Left ventricle myocardium inferior (tissue), 1 donor: ENCODE results near the gene BNIP5. TPM values are rescaled to one million over a fixed set of nuclear protein-coding genes. Genes with fewer than 3 reads are reported as not detected.

ENCODE experiments used
- DNase-seq: peaks from one replicate; pipeline ENCODE4 v3.0.0-alpha.2; 2020
- H3K27ac ChIP-seq: fragments of 200-600 bp; replicated peaks from 2 replicates; pipeline ENCODE4 v1.8.0; 2021
- H3K27me3 ChIP-seq: fragments of 200-600 bp; 2 replicates; pipeline ENCODE4 v1.8.0; 2021; ENCODE audit warnings: low read depth
- H3K36me3 ChIP-seq: fragments of 200-600 bp; 2 replicates; pipeline ENCODE4 v1.8.0; 2021
- H3K4me1 ChIP-seq: fragments of 200-600 bp; 2 replicates; pipeline ENCODE4 v1.8.0; 2021
- H3K4me3 ChIP-seq: fragments of 200-600 bp; 2 replicates; pipeline ENCODE4 v1.8.0; 2021; ENCODE audit warnings: mild to moderate bottlenecking, moderate library complexity
- H3K9me3 ChIP-seq: fragments of 200-600 bp; replicated peaks from 2 replicates; pipeline ENCODE4 v1.8.0; 2021
- CTCF ChIP-seq: fragments of 200-600 bp; IDR thresholded peaks from 2 replicates; pipeline ENCODE4 v1.8.0; 2021; ENCODE audit warnings: antibody characterized with exemption, mild to moderate bottlenecking, borderline replicate concordance
- intact Hi-C: fragments of 100-400 bp; cut with micrococcal nuclease; formaldehyde crosslinking; loops from one replicate; pipeline ENCODE4 v1.11.0; 2022
- total RNA-seq: library from RNA; stranded (reverse); fragmentation: NEBNext Ultra II Directional; extraction: Animal tissue kit (Norgen Biotek cat#: 25700); gene quantifications from one replicate; pipeline ENCODE4 v1.2.1, GENCODE V29; 2021
- donor health status: DM: no; HTN: yes; CAD: no; lungs with severe emphysema.

Gene BNIP5
- total RNA-seq, 1 donor from 2014 or later: not detected

DNA sequence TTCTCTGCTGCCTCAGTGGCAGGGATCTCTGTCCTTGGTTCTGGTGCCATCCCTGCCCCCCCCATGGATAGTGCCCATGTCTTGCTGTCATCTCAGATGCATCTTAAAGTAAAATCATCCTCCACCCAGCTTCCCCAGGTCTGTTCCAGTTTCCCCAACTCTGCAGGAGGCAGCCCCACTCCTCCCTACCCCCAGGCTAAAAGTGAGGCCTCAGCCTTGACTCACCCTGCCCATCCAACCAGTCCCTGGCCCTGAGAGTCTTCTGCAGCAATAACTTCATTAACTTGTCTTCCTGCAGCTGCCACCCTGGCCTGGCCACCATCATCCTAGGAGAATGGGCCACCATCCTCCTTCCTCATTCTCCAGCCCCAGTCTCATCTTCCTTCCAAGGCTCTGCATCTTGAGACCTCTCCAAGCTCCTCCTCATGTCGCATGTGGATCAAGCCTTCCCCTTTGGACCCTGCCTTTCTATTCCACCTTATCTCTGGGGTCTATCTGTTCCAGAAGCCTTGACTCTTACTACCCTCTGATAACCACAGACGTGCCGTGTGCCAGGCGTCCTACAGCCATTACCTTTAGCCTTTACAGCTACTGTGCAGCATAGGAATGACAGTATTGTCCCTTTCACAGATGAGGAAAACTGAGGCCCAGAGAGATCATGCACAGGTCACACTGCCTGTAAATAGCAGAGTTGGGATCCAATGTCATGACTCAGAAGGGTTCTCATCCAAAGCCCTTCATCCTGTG lies 68.8 kb downstream of the BNIP5 start:
- Histone ChIP-seq H3K4me1 (no peaks in the 10 kb centered on the region), H3K9me3 (peaks cover 15% of the 10 kb centered on the region), H3K27me3 (peaks cover 63% of the 10 kb centered on the region), H3K36me3 (peaks cover 4% of the 10 kb centered on the region), H3K27ac (no peak overlapping the region), H3K4me3 (no peak overlapping the region)
- intact Hi-C loops: no loop called here
- no peak for DNase-seq
- TF ChIP-seq CTCF: no peak

DNA sequence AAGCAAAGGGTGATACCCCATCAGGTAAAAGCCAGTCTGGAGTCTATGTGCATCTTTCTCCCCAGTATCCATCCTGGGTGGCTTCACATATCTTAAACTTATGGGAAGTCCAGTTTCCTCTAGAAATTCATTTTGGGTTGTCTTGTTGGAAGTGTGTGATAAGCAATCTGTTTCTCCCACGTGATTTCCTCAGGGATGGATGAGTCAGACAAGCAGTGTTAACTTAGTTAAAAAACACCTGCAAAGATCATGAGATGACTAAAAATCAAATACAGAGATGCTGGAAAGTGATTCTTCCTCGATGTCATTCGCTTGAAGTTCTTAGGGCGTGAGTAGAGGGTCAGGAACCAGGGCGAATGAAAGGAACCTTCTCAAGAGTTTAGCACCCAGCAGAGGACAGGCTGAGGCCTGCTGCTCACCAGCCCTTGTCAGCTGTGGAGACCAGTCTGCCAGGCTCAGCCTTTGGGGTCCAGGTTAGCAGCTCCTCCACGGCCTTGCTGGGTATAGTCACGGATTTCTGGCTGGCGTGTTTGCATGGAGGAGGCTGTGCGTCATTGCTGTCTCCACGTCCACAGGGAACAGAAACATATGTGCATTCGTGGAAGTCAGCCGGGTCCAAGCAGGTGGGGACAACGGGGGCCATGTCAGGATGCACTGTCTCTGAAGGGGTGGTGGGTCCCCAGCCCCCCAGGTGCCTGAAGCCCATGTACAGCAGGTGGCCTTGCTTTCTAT lies 69.6 kb downstream of the BNIP5 start:
- Histone ChIP-seq H3K36me3 (peaks cover 4% of the 10 kb centered on the region), H3K27ac (no peak overlapping the region), H3K4me3 (no peak overlapping the region), H3K9me3 (peaks cover 15% of the 10 kb centered on the region), H3K27me3 (peaks cover 58% of the 10 kb centered on the region), H3K4me1 (no peaks in the 10 kb centered on the region)
- intact Hi-C loops: no loop called here
- TF ChIP-seq CTCF: no peak
- no peak for DNase-seq

Other genes starting within 250 kb of the BNIP5 start
- 0.33 TPM for gene MAPK13, start 206.4 kb downstream of the BNIP5 start, total RNA-seq
- gene BRPF3, start 140.1 kb downstream of the BNIP5 start, total RNA-seq: 18.0 TPM
- gene PNPLA1, start 66.8 kb downstream of the BNIP5 start, total RNA-seq: not detected
- not detected for gene ETV7, start 50.8 kb upstream of the BNIP5 start, total RNA-seq
- not detected for gene PXT1, start 106.0 kb upstream of the BNIP5 start, total RNA-seq
- 21.3 TPM for gene KCTD20, start 106.1 kb upstream of the BNIP5 start, total RNA-seq
- 25.5 TPM for gene STK38, start 210.6 kb upstream of the BNIP5 start, total RNA-seq